PFSK-1 (cell line): Measurements from ENCODE around the gene CTNNA3.

Source experiments
- FOXP2 ChIP-seq: optimal IDR thresholded peaks from 2 replicates; pipeline ENCODE3; 2011; ENCODE audit warnings: borderline replicate concordance, control low read depth, inconsistent platforms; ENCODE audit not compliant: insufficient read depth; ENCODE audit errors: extremely low read length, extremely low read depth
- POLR2AphosphoS5 ChIP-seq: IDR thresholded peaks from 2 replicates; pipeline ENCODE4 v1.6.1; 2012; ENCODE audit warnings: low read depth, mild to moderate bottlenecking, control low read depth, low read length, moderate library complexity
- REST ChIP-seq, 2 experiments: IDR thresholded peaks; 2 replicates each; pipeline versions ENCODE4 v1.6.1 to v1.8.0; 2011 to 2012; ENCODE audit warnings: low read depth in 2 of 2, low read length in 2 of 2, control low read depth in 1 of 2, inconsistent platforms in 1 of 2, mild to moderate bottlenecking in 1 of 2, moderate library complexity in 1 of 2; ENCODE audit not compliant: insufficient read depth in 1 of 2
- SIN3A ChIP-seq: IDR thresholded peaks from 2 replicates; pipeline ENCODE4 v1.6.1; 2012; ENCODE audit warnings: mild to moderate bottlenecking, low read length, moderate library complexity, borderline replicate concordance; ENCODE audit not compliant: insufficient read depth
- TAF1 ChIP-seq: IDR thresholded peaks from 2 replicates; pipeline ENCODE4 v1.6.1; 2012; ENCODE audit warnings: low read length, control low read depth, borderline replicate concordance; ENCODE audit not compliant: insufficient read depth

The CTNNA3 gene

GRCh38 chr10:65949526-65949925 lies 1746.5 kb downstream of the CTNNA3 start:
- no peak for TF ChIP-seq SIN3A
- TF ChIP-seq POLR2AphosphoS5 = no peak
- no peak for TF ChIP-seq FOXP2
- TF ChIP-seq TAF1 = no peak
- TF ChIP-seq REST (IDR thresholded peaks at IDR 0.05; ENCODE audit: insufficient read depth in 1 of 2, low read depth in 2 of 2, low read length in 2 of 2) = no peak

- TF ChIP-seq FOXP2 (no peak), POLR2AphosphoS5 (no peak), REST (IDR thresholded peaks at IDR 0.05; ENCODE audit: insufficient read depth in 1 of 2, low read depth in 2 of 2, low read length in 2 of 2) (no peak), TAF1 (no peak), SIN3A (no peak)
Measured at GRCh38 chr10:65945061-65945460, 1750.9 kb downstream of the CTNNA3 start.

- TF ChIP-seq SIN3A (no peak), TAF1 (no peak), POLR2AphosphoS5 (no peak), REST (IDR thresholded peaks at IDR 0.05; ENCODE audit: insufficient read depth in 1 of 2, low read depth in 2 of 2, low read length in 2 of 2) (no peak), FOXP2 (no peak)
Measured at GRCh38 chr10:65943451-65943850, 1752.5 kb downstream of the CTNNA3 start.

GRCh38 chr10:65940816-65941662 lies 1755.0 kb downstream of the CTNNA3 start:
- no peak for TF ChIP-seq FOXP2
- TF ChIP-seq REST (IDR thresholded peaks at IDR 0.05; ENCODE audit: insufficient read depth in 1 of 2, low read depth in 2 of 2, low read length in 2 of 2) = no peak
- no peak for TF ChIP-seq SIN3A
- no peak for TF ChIP-seq TAF1
- no peak for TF ChIP-seq POLR2AphosphoS5

GRCh38 chr10:65940105-65940504 lies 1755.9 kb downstream of the CTNNA3 start:
- no peak for TF ChIP-seq FOXP2
- no peak for TF ChIP-seq REST (IDR thresholded peaks at IDR 0.05; ENCODE audit: insufficient read depth in 1 of 2, low read depth in 2 of 2, low read length in 2 of 2)
- no peak for TF ChIP-seq TAF1
- TF ChIP-seq SIN3A = no peak
- TF ChIP-seq POLR2AphosphoS5 = no peak
